Measurements from ENCODE around the gene ZNF134.
A peak's percentile ranks its signal among the peaks of the same experiment; 100 is the strongest.

The ZNF134 gene

DNA sequence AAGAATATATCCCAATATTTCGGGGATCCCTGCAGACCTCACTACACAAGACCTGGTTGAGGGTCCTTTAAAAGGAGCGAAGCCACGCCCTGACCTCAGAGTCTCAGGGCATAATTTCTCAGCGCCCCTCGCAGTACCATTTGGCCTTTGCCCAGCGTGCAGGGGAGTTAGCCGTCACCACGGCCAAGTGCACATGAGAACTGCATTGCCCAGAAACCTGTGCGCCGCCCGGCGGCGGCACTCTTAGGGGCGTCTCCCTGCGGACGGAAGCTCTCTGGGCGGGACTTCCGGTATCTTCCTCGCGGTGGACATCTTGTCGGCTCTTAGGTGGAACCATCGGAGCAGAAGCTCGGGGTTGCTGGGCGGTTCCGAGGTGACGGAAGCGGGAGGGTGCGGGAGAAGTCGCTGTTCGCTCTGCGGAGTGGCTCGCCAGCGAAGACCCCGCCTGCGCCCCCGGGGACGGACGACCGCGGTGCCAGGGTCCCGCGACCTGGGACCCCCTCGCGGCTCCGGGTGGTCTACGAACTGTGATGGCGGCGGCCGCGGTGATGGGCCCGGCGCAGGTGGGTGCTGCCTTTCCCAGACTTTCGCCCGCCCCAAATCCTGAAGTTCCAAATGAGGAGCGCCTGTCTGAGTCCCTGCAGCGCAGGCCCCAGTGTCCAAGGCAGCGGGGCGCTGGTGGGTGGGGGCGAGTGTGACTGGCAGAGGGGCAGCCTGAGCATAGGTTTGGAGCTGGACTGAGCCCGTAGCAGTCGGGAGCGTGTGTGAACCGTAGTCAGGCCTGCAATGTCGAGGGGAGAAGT is at the start of gene ZNF134:
Gene ZNF134 (plus strand): TSS at position 302 of the 803 bp plus-strand sequence. CDS start 5,227 bp downstream, outside the sequence.
- peak; percentile 87 for DNase-seq

DNA sequence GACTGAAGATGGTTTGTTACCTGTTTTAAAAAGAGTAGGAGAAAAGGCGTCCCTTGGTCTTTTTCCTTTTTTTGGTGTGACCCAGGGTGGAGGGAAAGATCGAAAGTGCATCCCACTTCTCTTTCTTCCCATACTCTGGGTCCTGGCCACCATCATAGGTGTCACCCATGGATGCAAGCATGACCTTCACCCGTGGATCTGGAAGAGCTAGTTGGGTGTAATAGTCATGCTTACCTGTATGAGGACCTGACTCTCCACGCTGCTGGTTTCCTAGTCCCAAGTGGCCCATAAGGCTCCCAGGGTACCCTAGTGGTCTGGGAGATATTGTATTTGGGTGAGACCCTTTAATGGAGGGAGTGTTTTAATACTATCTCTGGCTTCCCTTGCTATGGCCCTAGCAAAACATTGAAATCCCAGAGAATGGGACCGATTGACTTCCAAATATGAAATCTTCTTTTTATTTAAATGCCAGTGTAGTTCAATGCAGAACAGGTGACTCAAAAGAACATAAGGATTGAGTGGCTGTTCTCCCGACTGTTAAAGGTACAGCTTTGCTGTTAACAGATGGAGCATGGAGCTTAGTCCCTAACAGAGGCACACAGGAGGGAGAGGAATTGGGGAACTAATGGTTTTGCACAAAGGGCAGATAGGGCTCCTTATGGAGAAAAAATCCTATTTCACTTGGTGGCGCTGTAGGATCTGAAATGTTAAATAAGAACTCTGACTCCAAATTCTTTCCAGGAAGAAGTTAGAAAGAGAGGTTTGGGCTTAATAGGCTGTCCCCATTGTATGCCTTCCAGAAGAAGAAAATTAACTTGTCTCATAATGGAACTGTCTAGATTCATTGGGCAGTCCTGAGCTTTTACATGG is 47.4 kb upstream of the ZNF134 start:
- no peak for DNase-seq

DNA sequence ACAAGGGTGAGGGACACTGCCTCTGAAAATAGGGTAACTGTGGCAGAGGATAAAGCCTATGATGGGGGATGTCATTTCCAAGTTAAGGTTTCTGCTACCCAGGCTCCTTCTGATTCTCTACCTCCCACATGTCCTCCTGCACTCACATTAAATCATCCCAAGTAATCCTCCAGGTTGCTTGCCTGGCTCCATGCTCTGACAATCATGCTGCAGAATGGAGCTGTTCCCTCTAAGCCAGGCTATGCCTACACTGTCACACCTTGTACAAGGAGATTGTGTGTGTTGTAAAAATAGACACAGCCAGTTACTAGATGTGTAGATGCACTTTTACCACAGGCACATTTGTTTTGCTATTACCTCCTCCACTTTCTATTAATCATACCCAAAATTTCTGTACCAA is 43.3 kb upstream of the ZNF134 start:
- DNase-seq: no peak

DNA sequence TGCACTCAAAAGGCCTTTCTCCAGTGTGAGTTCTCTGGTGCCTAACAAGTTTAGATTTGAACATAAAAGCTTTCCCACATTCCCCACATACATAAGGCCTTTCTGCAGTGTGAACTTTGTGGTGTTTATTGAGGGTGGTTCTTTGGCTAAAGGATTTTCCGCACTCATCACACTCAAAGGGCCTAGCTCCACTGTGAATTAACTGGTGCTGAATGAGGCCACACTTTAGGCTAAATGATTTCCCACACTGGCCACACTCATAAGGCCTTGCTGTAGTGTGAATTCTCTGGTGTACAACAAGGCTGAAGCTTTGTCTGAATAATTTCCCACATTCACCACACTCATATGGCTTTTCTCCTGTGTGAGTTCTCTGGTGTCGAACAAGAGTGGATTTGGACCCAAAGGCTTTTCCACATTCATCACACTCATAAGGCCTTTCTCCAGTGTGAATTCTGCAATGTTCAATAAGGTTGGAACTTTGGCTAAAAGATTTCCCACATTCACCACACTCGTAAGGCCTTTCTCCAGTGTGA is 41.6 kb upstream of the ZNF134 start:
- no peak for DNase-seq

DNA sequence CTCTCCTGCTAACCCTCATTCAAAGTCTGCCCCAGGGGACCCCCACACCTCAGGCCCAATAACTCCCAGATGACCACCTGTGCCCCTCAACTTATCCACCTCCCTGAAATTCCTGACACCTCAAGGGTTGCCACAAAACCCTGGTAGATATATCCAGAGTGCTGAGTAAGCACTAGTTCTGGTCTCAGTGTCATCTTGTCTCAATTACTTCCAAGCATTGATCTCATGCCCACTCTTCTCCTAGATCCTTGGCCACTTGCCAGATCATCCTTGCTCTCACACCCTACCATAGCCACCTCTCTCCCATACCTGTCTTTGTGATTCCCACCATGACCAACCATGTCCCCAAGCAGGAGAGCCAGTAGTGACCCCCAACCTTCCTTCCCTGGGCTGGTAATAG is 37.4 kb upstream of the ZNF134 start:
- DNase-seq: no peak

DNA sequence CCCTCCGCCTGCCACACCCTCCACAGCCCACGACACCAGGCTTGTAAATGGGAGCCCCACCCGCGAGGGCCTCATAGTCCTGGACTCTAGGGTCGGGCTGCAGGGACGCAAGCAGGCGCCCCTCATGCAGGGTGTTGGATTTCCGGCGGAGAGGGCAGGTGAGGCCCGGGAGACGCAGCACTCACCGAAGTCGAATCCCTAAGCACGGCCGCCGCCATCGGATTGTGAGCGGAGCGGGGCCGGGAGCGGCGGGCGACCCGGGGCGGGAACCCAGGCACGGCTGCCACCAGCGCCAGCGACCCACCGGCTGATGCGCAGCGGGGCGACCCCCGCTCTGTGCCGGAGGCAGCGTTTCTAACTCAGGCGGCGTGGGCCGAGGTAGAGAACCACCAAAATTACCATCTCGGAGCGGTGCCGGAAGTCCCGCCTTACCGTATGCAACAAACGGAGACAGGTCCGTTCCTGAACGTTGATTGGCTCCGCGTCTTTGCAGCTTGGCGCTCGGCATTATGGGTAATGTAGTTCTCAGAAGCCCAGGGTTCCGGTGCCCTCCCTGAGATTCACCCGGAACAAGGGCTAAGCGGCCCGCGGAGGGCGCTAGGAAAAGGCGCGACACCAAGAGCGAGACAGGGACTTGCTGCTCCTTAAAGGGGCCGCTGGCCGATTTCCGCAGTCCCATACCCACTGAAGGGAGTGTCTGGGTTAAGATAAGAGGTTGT is 35.4 kb upstream of the ZNF134 start, which contains the start of gene ZNF416:
Gene ZNF416 (minus strand): TSS at position 425 of the 719 bp plus-strand sequence. CDS start 207 bp downstream, at position 218.
- peak; percentile 95 for DNase-seq

DNA sequence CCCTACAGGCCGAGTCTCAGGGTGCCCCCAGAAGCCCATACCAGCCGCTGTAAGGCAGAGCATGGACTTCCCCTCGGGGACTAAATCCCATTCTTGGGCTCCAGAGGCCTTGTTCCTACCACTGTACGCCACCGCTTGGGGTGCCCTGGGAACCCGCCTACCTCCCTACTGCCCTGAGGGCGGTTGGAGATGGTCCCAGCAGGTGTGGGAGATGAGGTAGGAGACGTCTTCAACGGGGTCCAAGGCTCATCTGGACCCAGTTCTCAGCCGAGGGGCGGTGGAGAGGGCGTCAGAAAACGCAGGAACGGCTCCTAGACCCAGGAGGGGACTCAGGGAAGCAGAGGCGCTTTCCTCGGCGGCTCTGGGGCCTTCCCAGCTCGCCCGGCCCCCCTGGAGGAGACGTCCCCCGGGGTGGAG is 30.9 kb upstream of the ZNF134 start:
- no peak for DNase-seq

DNA sequence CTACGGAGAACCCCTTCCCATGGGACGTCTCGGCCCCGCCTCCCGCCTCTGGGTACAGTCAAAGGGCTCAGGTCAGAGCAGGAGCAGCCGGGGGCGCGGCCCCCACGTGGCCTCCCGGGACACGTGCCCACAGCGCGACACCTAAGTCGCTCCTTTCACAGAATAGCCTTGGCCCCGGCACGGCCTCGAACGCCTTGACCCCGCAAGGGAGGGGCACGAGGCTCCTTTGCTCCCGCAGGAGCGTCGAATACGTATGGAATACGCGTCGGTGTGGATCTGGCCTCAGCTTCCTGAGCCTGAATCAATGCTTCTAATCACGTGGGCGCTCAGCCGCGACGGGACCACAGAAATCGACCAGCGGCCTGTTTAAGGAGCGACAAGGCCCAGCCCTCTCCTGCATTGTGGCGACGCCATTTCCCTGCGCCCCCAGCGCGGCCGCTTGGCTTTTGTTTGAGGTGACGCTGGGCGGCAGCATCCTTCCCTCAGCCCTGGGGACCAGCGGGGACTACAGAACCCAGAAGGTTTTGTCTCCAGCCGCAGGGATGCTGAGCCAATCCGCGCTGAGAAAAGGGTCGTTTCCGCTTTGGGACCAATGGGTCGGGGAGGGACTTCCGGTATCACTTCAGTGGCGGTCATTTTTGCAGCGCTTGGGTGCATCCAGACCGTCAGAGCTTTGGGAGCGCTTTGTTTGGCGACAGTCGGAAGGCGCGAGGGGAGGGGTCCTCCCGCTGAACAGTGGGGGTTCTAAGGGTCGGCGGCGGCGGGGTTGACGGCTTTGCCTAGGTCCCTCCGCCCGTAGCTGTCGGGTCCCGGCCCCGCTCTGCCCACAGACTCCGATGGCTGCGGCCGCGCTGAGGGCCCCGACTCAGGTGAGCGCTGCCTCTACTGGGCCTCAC is 30.3 kb upstream of the ZNF134 start, which contains the start of gene ZIK1:
Gene ZIK1 (plus strand): TSS at position 625 of the 896 bp plus-strand sequence. CDS start 212 bp downstream, at position 837.
- DNase-seq: peak; percentile 84

DNA sequence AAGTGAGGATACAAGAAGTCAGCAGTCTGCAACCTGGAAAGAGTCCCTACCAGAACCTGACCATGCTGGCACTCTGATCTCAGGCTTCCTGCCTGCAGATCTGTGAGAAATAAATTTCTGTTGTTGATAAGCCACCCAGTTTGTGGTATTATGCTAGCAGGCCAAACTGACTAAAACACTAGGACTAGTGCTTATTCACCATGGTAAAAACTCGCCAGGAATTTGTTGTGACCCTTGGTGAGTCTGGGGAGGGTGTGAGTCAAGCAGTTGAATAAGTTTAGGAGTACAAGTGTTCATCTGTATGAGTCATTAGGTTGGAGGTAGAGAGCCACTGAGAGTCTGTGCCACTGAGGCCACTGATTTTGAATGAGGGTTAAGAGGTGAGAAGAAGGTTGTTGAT is 26.5 kb upstream of the ZNF134 start:
- no peak for DNase-seq

DNA sequence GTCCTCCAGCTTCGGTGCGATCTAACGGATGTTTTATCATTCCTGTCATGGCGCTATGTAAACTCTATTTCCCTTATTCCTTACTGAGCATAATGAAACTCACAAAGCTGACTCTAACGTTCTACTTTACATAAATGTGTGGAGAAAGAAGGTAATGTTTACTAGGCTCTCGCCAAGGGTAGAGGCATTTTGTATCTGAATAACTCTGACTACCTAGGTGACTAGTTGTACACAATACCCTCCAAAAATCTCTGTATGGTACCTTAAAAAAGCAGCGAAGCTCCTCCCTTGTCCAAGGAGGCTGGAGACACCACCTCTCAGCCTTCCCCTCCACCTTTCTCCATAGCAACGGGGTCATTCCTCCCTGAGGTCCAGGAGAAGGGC is 14.7 kb upstream of the ZNF134 start:
- no peak for DNase-seq

DNA sequence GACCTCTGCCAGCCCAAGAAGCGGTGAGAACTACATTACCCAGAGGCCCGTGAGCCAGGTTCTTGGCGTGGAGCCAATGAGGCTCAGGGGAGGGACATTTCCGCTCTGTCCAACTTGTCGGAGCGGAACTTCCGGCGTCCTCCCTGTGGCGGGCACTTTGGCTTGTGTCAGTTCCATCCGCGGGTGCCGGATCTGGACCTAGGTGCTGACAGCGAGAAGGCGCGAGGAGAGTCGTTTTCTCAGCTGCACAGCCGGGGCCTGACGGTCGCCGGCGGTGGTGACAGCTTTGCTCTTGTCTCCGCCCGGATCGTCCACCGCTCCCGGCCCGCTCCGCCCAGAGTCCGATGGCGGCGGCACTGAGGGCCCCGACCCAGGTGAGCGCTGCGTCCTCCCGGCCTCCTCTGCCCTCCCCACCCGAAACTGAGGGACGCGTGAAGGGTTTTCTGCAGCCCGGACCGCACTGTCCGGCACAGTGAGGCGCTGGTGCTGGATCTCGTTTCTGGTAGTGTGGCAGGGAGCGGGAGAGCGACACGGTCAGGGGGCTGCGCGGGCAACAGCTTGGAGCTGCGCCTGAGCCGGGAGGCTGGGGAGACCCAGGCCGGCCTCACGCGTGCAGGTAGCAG is 14.2 kb upstream of the ZNF134 start, which contains the start of gene ZNF530:
Gene ZNF530 (plus strand): TSS at position 125 of the 623 bp plus-strand sequence. CDS start 4,461 bp downstream, outside the sequence.
- peak; percentile 85 for DNase-seq

DNA sequence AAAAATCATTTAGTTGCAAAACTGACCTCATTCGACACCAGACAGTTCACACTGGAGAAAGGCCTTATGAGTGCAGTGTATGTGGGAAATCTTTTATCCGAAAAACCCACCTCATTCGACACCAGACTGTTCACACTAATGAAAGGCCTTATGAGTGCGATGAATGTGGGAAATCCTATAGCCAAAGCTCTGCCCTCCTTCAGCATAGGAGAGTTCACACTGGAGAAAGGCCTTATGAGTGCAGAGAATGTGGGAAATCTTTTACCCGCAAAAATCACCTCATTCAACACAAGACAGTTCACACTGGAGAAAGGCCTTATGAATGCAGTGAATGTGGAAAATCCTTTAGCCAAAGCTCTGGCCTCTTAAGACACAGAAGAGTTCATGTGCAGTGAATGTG is 7.1 kb upstream of the ZNF134 start:
- DNase-seq: no peak

DNA sequence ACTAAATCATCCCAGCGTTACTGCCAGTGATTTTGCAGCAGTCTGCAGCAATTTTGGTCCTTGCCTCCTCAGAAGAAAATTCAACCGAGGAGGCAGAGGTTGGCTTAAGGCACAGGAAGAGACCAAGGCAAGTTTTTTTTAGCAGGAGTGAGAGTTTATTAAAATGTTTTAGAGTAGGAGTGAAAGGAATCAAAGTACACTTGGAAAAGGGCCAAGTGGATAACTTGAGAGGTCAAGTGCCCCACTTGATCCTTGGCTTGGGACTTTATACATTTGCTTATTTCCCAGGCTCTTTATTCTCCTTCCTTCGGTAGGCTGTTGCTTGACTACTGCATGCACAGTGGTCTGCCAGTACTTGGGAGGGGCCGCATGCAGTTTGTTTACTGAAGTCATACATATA is 2.9 kb upstream of the ZNF134 start:
- DNase-seq: no peak

DNA sequence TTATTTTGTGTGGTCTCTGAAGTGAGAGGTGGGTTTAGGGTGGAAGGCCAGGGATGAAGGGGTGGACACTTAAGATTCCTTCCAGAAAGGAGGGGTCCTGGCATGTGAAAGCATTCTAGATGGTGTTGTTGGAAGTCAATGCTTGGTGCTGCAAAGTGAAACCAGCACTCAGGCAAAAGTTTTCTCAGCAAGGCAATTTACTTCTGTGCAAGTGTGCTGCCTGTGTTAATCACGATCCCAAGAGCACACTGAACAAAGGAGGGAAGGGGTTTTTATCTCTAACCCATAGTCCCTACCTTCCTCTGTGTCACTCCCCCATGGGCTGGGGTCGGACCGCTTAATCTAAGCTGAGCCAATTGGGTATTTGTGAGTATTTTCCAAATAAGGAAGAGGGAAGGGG is 1.3 kb downstream of the ZNF134 start:
- DNase-seq: no peak

DNA sequence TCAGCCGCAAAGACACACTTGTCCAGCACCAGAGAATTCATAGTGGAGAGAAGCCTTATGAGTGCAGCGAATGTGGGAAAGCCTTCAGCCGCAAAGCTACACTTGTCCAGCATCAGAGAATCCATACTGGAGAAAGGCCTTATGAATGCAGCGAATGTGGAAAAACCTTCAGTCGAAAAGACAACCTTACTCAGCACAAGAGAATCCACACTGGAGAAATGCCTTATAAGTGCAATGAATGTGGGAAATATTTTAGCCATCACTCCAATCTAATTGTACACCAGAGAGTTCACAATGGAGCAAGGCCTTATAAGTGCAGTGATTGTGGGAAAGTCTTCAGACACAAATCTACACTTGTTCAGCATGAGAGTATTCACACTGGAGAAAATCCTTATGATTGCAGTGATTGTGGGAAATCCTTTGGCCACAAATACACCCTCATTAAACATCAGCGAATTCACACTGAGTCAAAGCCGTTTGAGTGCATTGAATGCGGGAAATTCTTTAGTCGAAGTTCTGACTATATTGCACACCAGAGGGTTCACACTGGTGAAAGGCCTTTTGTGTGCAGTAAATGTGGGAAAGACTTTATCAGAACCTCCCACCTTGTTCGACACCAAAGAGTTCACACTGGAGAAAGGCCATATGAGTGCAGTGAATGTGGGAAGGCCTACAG is 6.8 kb downstream of the ZNF134 start:
- no peak for DNase-seq

DNA sequence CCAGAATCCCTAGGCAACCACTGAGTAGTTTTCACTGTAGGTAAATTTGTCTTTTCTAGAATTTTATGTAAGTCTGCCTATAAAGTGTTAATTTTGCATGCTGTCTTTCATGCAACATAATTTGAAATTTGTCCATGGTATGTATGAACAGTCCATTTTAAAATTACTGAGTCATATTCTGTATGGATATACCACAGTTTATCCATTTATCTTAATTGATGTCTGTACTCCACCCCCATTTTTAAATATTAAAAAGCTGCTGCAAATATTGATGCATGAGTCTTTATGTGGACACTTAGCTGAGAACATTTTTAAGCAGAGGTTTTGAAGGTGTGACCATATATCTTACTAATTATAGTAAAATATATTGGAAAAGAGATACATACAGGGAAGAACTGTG is 9.0 kb downstream of the ZNF134 start:
- DNase-seq: no peak

DNA sequence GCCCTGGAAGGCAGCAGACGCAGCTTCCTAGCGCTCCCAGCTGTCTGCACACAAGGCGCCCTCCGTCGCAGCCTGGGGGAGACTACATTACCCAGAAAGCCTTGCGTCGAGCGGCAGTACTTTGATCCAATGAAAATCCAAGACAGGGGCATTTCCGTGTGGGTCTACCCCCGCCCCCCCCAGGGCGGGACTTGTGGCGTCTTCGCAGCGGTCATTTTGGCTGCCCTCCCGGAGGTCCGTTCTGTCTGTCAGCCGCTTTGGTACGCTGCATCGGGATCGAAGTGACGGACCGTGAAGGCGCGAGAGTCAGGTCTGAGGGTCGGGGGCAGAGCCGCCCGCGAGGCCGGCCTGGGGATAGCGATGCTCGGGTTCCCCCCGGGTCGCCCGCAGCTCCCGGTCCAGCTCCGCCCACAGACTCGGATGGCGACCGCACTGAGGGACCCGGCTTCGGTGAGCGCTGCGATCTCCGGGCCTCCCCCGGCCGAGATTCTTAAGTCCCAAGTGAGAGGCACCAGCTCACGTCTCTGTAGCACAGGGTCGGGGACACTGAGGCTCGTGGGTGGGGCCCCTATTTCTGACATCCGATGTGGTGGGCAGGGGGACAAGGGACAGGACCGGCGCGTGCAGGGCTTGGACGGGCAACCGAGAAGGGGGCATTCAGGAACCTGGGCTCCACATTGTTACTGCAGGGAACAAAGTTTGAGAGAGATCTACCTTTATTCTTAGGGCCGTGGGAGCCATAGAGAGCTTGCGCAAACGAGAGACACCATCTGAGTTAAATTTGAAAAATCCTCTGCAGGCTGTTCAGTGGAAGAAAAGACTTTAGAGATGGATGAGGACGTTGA is 19.2 kb downstream of the ZNF134 start, which contains the start of gene ZNF211:
Gene ZNF211 (plus strand): TSS at position 182 of the 845 bp plus-strand sequence. CDS start 179 bp downstream, at position 361.
- peak; percentile 85 for DNase-seq

DNA sequence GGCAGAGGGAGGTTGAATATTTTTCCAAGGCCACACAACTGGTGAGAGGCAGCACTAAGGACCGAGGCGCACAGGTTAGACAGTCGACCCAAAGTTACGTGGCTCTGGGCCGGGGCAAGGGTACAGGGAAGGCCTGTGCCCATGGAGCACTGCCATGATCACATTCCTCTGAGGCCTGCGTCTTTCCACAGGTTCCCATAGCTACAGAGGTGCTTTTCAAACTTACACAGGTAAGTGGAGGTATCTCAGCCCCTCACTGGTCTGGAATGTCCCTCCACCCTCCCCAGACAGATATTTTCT is 19.7 kb downstream of the ZNF134 start:
- DNase-seq: no peak

DNA sequence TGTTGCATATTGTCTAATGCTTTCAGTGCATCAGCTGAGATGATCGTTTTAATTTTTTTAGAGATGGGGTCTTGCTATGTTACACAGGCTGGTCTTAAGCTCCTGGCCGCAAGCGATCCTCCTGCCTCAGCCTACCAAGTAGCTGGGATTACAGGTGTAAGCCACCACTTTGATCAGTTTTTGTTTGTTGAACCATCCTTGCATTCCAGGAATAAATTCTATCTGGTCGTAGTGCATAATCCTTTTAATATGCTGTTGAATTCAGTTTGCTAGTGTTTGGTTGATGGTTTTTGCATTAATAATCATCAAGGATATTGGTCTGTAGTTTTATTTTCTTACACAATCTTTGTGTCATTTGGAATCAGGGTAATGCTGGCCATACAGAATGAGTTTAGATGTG is 23.3 kb downstream of the ZNF134 start:
- no peak for DNase-seq

Data from stimulated activated naive CD4-positive, alpha-beta T cell treated with Interleukin-2 at 50 U/mL for 16 hours (primary cell).